Placental pericyte (primary cell): ENCODE measurements around the gene ETS1. TPM values are rescaled to one million over a fixed set of nuclear protein-coding genes. Genes with fewer than 3 reads are reported as not detected.

Source experiments
- small RNA-seq: library from RNA; depleted of rRNA; stranded (forward); fragments of <200 nt; gene quantifications from one replicate; pipeline ENCODE3, GENCODE V24; 2012; ENCODE audit warnings: low replicate concordance
- total RNA-seq: library from RNA; depleted of rRNA; stranded (reverse); fragments of >200 nt; gene quantifications from 2 replicates; pipeline ENCODE4 v1.2.3, GENCODE V29; 2012

Gene ETS1
- 33.7 and 91.2 TPM in 2 replicates for total RNA-seq

GRCh38 chr11:128587415-128587814 is at the start of gene ETS1:
Gene ETS1 (minus strand): TSS chr11:128587558. CDS start chr11:128573130, 14,428 bp downstream.

Small RNAs within 50 kb of the gene (small RNA-seq; reads per million reads assigned to genes)
- not detected for gene MIR6090

Other genes starting within 250 kb of the ETS1 start
- gene FLI1, start 106.5 kb upstream of the ETS1 start, total RNA-seq, result 15.5 and 33.8 TPM in 2 replicates